HG02884 (cell line): ENCODE measurements around the gene UROS.

ENCODE experiments used
- ATAC-seq: cut with Tn5 transposase; IDR thresholded peaks from one replicate; pipeline ENCODE4 v1.9.1; 2021; ENCODE audit warnings: mild to moderate bottlenecking, moderate library complexity; ENCODE audit not compliant: unreplicated experiment

Gene UROS

DNA sequence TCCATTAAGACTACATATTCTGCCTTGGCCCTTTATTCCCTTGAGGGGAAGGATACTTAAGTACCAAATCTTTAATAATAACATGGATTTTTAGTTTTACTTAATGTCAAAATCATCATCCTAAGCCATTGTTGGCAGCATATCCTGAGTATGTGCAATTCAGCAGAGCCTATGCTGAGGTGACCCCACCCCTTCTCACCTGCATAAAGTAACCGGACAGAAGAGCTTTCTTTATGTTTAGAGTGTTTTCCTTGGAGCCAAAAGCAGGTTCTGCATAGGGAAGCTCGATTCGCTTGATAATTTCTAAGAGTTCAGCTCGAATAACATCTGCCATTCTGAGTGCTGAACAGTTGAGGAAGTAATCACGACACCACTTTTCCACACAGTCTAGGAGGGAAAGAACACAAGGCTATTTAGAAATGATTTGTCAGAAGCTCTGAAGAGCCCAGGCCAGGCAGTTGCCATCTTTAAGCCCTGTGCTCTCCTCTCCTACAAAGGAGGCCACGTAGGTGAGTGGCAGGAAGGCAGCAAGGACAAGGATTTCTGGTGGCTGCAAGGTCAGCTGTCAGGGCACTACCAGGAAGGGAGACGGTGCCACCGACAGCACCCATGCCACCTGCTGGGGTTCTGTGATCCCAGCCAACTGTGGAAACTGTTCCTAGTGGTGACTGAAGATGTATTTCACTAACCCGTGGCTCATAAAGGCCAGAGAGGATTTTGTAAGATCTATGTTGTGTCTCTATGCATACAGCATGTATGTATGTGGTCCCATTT is 15.9 kb upstream of the UROS start:
- ATAC-seq: no peak

DNA sequence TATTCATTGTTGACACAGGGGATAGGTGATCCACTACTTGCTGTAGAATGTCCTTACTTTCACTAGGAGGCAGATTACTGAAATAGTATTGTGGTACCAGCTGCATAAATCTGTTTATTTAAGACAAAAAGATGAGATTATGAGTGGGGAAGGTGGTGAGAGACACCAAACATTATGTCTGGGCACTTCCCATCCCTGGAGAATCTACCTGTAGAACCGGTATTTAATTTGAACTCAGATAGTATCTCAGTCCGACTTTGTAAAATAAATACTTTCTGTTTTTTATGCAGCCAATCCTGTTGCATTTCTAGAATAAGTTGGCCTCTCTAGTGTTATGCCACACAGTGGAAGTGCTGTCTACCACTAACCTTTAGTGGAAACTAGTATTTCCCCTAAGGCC is 13.7 kb upstream of the UROS start:
- ATAC-seq: no peak

DNA sequence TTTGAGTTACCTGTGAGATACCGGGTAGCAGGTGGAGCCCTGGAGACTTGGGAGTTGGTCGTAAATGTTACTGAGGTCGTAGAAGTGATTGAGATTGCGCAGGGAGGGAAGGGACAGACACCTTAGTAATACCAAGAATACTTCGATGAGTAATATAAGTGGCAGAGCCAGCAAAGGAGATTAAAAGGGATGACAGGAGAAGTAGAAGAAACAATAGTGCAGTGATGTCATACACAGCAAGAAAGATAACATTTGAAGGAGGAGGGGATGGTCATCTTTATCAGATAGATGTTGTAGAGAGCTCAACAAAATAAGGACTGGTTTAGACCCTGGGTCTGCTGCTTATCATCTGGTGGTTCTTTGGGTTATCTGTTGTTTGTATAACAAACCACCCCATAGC is 5.3 kb upstream of the UROS start:
- ATAC-seq: no peak

DNA sequence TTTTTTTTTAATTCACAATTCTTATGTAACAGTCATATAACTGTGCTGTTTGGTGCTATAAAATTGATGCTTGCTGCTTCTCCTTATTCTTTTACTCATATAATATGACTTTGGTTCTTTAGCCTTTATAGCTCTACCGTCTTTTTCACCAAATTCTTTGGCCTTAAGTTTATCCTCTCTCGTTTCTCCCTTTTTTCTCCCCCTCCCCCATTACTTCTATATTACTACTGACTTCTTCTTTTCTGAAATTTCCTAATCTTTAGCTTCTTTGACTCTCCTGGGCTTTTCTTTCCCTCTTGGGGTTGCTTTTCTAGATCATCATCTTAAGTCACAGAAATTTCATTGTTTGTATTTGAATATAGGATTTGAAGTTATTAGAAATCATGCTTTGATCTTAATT is 4.1 kb upstream of the UROS start:
- no peak for ATAC-seq

DNA sequence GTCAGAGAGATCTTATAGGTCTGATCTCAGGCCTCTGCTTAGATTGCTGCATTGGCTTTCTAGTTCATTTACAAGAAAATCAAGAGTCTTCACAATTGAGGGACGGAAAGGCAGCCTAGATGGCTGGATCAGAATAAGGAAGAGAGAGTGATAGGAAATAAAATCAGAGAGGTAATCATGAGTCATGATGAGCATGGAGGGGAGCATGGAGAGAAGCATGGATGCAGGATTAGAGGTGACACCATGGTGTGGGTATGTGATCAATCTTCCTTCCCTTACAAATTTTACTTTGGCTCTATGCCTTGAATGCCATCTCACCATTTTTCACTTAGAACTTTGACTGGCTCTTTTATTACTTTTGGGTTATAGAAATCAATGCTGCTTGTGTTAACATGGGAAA is 1.7 kb upstream of the UROS start:
- ATAC-seq: no peak

DNA sequence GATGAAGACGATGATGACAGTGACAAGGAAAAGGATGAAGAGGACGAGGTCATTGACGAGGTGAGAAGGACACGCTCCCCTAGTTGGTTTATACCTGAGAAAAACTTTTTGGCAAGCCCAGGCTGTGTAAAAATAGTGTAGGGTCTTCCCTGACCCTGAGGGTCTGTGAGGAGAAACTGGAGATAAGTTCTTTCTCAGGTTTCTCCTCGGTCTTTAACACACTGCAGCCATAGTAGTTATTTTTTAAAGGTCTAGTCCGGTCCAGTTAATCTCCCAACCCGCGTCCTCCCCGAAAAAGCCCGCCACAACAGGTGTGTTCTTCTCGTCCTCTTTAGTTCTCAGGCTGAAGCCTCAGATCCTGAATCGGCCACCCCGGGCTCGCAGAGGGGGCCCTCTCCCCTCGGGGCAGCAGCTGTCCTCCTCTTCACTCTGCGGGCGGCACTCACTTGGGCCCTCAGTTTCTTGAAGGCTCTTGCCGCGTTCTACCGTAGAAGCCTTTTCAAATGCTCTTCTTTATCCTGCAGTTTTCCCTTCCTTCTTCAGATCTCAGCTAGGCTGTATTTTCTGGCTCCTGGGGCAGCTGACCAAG is 699 bp upstream of the UROS start:
- ATAC-seq: no peak

DNA sequence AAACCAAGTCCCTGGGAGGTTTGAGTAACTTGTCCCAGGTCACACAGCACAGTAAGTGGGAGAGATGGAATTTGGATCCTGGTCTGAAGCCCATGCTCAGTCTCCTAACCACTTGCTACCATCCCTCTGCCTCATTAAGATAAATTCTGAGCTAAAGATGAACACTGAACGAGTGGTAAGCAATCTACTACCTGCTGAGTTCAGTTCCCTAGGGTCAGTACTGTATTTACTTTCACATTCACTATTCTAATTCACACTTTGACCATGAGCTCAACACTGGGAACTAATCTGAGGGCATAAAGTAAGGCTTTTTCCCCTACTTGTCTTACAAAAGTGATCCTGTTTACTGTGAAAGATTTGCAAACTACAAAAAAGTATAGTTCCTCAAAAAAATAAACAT is 2.4 kb downstream of the UROS start:
- peak; percentile 44 for ATAC-seq

DNA sequence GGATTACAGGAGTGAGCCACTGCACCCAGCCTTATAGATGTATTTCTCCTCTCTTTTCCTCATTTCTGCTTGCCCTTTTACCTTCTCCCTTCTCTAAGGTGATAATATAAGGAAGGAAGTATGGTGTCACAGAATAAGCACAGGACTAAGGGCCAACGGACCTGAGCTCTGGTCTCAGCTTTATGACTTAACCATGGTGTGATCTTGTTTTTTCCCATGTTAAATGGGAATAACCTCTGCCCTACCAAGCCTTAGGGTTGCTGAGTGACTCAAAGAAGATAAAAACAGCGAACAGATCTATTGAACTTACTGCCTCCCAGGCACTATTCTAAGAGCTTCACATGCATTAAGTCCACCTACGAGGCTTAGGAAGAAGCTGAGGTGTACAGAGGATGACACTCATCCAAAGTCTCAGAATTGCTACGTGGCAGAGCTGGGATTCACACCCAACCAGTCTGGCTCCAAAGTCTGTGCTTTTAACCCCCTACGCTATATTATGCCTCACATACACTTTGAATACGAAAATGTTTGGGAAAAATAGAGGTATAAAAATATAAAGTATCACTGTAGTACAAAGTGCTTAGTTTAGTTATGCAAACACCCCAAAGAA is 5.6 kb downstream of the UROS start:
- ATAC-seq: no peak

DNA sequence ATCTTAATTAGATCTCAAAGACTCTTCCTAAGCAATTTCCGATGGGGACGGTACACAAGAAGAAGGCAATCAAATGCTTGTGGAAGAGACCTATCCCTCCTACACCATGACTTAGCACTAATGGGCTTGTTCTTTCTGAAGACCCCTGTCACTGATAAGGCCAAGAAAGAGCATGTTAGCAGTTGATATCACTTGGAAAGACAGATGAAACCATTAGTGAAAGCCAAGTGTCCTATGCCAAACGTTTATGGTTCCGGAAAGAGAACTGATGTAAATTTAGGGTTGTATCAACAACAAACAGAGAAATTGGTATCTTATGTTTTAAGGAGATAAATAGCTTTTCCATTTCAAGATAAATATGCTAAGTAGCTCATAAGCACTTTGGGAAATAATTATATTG is 6.5 kb downstream of the UROS start:
- ATAC-seq: no peak

DNA sequence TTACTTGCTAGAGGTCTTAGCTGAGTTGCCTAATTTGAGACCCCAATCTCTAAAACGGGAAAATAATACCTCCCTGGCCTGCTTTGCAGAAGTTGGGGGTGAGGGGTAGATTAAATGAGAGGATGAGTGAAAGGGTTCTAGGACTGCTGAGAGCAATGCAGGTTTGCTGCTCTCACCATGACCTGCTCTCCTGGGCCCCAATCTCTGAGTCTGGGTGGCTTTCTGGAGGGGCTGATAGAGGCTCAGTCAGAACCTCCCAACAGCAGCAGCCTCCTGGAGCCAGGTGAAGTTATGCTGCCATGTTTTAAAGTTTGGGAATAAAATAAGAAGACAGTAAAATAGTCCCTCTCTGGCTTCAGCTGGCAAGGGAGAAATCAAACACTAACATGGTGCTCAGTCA is 7.3 kb downstream of the UROS start:
- ATAC-seq: no peak

DNA sequence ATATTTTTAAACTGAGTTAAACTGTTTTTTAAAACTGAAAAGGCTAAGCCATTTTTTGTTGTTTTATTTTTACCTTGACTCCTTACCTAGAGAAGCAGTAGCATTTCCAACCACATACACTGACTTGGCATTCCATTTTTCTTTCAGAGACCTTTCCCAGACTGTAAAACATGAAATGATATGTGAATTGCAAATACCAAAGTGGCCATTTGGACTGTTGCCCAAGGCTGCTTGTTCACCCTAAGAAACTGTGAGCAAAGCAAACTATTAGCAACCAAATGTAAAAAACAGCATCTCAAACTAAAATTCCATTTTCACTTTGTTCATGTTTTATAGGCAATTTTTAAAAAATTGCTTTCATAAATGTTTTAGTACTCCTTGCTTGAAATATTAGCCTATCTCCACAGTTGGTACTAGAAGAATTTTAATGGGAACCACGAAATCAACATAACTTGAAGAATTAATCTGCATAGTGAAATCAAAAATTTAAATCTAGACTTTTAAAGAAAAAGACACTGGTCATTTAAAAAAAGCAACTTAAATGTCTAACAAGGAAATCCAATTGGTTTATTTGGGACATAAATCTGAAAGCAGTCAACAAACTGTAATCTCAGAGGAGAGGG is 10.8 kb downstream of the UROS start:
- no peak for ATAC-seq

DNA sequence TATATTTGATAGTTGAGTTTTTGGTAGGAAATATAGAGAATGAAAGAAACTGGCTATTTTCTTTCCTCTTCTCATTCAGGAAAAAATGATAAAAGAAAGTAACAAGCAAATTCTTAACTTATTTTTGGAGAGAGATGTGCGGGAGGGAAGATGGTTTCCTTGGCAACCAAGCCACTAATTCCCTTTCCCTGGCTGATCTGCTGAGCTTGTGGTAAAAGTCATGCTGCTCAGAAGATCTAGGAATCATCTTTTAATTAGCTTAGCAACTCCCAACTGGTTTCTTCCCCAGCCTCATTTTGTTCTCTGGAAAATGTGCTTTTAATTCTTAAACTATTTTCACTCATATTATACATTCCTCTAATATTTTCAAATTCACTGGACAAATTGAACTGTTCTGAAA is 11.8 kb downstream of the UROS start:
- ATAC-seq: no peak

DNA sequence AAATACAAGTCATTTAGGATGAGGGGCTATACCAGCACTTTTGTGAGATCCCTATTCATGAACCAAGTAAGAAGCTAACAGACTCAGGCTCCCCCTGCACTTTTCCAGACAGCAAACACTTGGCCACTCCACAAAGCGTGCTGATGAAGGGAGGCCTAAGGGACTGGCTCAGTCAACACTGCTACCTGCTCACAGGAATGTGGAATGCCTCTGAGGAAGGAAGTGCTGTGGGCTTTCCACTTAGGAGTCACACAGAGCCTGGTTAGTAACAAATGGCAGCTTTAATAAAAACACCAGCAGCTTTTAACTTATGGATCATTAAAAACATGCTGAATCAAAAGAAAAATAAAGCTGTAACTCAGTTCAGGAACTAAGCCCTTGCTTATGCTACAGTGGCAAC is 15.0 kb downstream of the UROS start:
- no peak for ATAC-seq

DNA sequence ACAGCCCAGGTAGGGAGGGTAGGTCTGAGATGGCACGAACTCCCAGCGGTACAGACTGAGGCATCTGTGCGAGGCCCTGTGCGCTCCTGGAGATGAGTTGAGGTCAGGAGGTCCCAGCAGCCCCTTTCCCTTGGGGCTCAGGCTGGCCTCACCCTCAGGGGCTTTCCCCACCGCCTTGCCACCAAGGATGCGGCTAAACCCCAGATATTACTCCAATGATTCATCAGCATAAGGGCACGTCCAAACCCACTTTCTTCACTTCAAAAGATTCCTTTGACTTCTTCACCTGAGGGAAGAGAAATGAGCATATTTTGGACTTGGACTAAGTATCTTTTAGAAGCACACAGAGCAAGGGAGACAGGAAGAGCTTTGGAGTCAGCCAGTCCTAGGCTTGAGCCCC is 20.3 kb downstream of the UROS start:
- ATAC-seq: no peak

DNA sequence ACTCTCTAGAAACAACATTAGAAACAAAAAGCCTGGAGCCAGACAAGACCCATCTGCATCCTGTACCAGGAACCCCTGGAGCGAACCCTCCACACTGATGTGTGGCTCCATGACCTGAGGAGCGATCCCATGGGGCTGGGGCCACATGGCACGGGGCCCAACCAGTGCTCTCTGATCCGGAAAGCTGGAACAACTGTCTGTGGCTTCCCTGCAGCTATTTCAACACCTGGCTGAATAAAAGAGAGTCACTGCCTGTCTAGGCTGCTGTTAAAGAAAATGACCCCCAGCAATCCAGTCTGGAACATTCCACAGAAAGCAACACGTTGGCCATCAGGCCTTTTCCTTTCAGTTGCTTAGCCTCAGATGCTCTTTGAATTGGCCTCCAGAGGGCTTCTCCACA is 20.9 kb downstream of the UROS start:
- no peak for ATAC-seq

DNA sequence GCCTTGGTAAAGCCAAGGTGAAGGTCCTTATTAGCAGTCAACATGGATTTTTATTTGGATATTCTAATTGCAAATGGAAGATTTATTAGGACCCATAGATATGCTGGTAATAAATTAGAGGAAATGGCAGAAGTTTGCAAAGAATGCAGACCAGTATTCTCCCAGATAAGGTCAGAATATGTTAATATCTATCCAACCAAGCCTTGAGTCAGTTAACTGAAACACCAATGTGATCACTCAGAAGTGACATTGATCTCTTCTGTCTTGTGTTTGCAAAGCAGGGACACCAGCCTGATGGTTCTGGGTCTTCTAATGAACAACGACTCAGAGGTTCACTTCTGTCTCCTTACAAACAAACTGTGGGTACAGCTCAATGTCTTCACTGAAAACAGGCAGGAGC is 21.5 kb downstream of the UROS start:
- ATAC-seq: no peak

DNA sequence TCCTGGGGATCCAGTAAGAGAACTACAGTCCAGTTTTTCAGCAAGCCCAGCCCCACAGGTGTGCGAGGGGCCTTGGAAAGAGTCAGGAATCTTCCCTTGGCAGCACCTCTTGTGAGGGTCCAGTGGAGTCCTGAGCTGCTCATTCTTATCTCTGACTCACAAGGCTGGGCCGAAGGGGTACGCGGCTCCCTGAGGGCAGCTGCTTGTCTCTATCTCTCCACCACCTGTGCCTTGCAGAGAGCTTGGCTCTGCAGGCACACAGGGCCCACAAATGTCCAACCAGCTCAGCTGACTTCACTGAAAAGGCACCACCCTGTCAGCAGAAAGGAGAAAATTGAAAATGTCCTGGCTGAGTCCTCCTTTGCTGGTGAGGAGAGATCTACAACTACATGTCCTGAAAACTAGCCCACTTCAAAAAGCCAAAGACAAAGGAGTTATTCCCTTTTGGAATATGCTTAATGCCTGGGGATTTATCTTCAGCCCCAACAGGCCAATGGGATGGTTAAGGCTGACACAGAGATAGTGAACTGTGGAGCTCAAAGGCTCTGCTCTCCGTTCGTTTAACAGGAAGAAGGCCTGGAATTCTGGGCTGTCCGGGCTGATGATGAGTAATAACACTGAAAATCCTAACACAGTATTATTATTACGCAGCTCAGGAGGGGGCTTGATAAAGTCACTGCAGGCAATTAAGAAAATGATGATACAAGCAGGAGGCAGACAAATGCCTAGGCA is 23.4 kb downstream of the UROS start:
- no peak for ATAC-seq

DNA sequence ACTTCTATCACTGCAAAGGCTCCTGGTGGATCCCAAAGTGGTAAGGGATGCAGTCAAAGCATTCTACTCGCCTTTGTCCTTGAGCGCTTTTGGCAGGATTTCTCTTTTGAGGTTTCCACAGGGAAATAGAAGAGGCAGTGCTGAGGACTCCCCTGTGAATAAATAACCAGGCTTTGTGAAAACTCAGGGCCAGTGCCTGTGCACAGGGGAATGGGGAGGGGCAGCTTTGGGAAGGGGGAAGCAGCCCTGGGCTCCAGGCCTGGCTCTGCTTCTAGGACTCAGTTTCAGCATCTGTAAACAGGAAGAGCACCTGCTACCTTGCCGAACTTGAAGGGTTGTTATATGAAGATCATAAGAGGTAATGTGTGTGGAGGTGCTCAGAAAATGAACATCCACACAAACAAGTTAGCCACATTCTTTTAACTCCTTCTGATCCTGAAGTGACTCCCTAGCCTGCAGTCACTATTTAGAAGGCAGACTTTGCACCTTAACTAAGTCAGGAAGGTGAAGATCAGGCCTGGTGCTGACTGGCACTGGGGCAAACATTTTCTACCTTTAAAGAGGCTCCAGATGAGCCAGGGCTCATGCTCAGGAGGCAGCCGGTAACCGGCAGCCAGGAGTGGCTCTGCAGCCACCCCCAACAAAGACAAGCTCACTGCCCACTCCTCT is 24.9 kb downstream of the UROS start:
- no peak for ATAC-seq

DNA sequence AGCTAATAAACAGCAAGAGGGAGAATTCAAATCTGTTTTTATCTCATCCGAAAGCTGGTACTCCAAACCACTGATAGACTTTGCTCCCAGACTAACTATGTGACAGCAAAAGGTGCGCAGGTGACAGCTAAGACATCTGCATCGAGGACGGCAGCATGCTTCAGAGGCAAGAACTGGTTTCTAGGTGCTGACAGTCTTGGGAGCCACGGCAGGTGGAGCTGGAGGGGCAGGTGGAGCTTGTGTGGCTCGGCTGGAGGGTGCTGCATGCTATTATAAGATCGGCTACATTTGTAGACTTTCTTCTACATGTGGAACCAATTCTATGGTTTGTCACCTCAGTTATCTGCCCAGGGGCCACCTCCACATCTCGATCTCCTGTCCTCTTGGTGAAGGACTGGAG is 25.6 kb downstream of the UROS start:
- ATAC-seq: no peak

DNA sequence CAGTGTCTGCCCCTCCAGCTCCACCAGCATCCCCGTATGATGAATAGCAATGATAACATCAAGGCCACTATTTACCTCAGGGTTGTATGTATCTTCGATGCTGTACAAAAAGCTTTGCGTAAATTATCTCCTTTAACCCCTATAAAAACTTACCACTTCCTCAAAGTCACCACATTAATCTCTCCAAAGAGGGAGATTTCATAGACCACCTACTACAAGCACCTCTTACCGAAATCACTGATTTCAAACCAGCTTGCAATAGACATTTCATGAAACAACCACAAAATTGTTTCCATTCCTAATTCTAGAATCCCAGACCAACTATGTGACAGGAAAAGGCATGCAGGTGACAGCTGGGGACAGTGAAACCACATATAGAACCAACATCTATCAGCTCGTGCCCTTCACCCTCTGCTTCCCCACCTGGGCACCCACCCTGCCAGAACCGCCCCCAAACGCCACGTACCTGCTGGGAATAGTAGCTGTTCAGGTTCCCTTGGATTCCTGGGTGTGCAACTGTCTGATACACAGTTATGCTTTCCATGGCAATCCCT is 27.3 kb downstream of the UROS start:
- no peak for ATAC-seq

DNA sequence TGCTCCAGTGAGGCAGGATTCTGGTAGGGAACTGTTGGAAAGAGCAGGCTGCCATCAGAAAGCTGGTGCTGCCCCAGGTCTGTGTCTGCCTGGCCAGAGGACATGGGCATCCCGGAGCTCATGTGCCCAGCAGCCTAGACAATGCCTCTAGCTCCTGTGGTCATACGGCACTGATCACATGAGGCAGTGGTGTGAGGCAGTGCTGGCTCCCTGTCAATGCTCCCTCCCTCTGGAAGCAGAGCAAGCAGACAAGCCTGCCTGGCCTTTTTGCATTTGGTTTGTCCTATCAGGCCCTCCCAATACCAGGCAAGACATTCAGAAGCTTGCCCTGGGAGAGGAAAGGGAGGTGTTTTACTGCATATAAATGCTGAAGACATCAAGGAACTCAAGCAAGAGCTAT is 27.9 kb downstream of the UROS start:
- no peak for ATAC-seq
